Measurements from ENCODE around the gene APOBEC4. TPM values are rescaled to one million over a fixed set of nuclear protein-coding genes. Genes with fewer than 3 reads are reported as not detected.

The APOBEC4 gene
- total and polyA plus RNA-seq, 10 of the 15 experiments (the other 5 are each of a cell fraction or from before 2014, with no cell fraction given) = 0.04 to 0.25 (median 0.06) TPM; not detected in 5

DNA sequence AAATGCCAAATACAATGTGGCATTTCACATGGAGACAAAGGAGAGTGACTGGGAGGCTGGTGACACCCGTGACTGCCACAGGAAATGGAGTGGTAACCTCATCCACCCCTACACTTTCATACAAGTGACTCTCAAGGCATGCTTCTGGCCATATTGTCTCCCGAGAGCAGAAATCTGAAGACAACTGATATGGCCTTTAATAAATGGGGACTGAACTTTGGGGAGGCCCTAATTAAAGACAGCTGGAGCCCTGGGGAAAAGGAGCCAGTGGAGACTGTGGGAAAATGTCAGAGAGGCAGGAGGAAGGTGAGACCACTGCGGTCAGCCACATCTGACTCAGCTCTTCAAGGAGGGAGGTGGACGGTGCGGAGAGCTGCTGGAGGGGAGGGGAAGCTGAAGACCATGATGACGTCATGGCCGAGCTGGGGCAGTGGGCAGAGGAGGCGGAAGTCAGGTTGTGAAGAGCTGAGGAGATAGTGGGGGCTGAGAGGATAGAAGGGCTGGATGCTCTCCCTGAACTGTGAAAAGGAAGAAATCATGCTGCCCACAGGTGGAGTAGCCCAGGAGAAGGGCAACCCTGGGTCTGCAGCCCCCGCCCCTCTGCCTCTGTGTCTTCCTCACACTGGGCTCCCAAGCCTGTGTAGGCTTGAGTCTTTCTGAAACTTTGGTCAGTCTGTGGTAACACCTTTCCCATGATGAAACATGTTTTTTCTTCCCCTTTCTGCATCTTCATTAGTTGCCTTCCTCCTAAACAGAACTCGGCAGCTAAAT is 48.9 kb downstream of the APOBEC4 start (continued):
- TF ChIP-seq, protein P1, sequence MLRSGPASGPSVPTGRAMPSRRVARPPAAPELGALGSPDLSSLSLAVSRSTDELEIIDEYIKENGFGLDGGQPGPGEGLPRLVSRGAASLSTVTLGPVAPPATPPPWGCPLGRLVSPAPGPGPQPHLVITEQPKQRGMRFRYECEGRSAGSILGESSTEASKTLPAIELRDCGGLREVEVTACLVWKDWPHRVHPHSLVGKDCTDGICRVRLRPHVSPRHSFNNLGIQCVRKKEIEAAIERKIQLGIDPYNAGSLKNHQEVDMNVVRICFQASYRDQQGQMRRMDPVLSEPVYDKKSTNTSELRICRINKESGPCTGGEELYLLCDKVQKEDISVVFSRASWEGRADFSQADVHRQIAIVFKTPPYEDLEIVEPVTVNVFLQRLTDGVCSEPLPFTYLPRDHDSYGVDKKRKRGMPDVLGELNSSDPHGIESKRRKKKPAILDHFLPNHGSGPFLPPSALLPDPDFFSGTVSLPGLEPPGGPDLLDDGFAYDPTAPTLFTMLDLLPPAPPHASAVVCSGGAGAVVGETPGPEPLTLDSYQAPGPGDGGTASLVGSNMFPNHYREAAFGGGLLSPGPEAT (IDR thresholded peaks at IDR 0.05; ENCODE audit: low read depth) = peak; percentile 92
- TF ChIP-seq MXI1 (IDR thresholded peaks at IDR 0.05; ENCODE audit: low read depth, low read length) (peak; percentile 46), TAF1 (IDR thresholded peaks at IDR 0.05; ENCODE audit: borderline replicate concordance, low read depth, low read length) (no peak), MEF2A (IDR thresholded peaks at IDR 0.05; ENCODE audit: insufficient read depth, low read depth, low read length) (no peak), NBN (IDR thresholded peaks at IDR 0.05) (peak; percentile 100)

DNA sequence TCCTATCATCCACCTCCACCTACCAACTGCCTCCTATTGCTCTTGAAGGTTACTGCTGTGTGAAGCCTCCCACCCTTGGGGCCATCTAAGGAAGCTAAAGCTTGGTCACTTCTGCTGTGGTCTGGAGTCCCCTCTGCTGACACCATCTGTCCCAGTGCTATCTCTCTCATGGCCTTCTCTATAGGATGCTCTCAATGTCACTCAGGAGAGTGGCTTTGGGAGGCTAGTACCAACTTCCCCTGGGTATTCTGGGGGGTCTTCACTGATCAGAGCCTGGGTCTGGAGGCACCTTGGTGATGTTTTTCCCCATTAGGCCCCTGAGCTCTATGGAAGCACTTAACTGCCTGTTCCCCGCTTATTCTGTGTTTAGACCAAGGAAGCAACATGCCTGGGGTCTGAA is 50.6 kb downstream of the APOBEC4 start:
- Histone ChIP-seq H4K20me1 (ENCODE audit: control insufficient read depth, insufficient read depth) (no peaks in the 10 kb centered on the region), H3K27ac (ENCODE audit: control insufficient read depth, insufficient read depth) (no peak overlapping the region), H3K9me3 (replicated peaks; ENCODE audit: control insufficient read depth, insufficient read depth, low read length) (no peaks in the 10 kb centered on the region; the same call in 1 of the 3 replicates), H2AFZ (ENCODE audit: control insufficient read depth, low read depth, low read length) (no peak overlapping the region), H3K4me1 (ENCODE audit: control insufficient read depth, insufficient read depth, low read length) (peaks cover 58% of the 10 kb centered on the region), H3K9ac (ENCODE audit: control insufficient read depth, insufficient read depth, low read length) (no peak overlapping the region), H3K79me2 (ENCODE audit: control insufficient read depth, insufficient read depth, low read length) (no peaks in the 10 kb centered on the region), H3K4me3 (no peak overlapping the region), H3K36me3 (ENCODE audit: control insufficient read depth in 2 of 2, insufficient read depth in 2 of 2, low read length in 1 of 2) (no peaks in the 10 kb centered on the region), H3K27me3 (replicated peaks in 1 of 2; ENCODE audit: control insufficient read depth in 2 of 2, insufficient read depth in 2 of 2, low read length in 1 of 2) (no peaks in the 10 kb centered on the region), H3K4me2 (ENCODE audit: control insufficient read depth, insufficient read depth) (no peak overlapping the region)
- ATAC-seq (peak; percentile 5), DNase-seq (ENCODE audit: low read depth, low spot score) (no peak), FAIRE-seq (no peak)
- in situ Hi-C loops (cut with MboI) = no loop called here
- RAD21 ChIA-PET (ENCODE audit: unreplicated experiment) = interaction anchor here (0.6 to 8.5 kb wide), 5 partner anchors 12 to 296 kb away, joined by 3 to 188 read pairs (median 3); partner anchors contain the start of gene NCF2
- intact Hi-C loops (cut with micrococcal nuclease; ENCODE audit: unreplicated experiment) = loop anchor here (5.0 kb wide), 1 partner anchor 240 kb away; no protein-coding TSS in a partner anchor
- SMC1A ChIA-PET (ENCODE audit: uncharacterized antibody, unreplicated experiment) = interaction anchor here (0.9 to 12.6 kb wide), 6 partner anchors 12 to 56 kb away, joined by 3 to 363 read pairs (median 4); partner anchors contain the start of gene NCF2
- POLR2A ChIA-PET = interaction anchor here (1.1 to 9.4 kb wide), 2 partner anchors 10 to 49 kb away, joined by 3 to 199 read pairs; partner anchors contain the start of gene NCF2
- WGBS (ENCODE audit: insufficient coverage, insufficient replicate concordance, low lambda C conversion rate, missing lambda C conversion rate) = 94% methylated on average over 1 of the region's 1 CpG
- CTCF ChIA-PET = interaction anchor here (0.8 to 9.8 kb wide), 4 partner anchors 12 to 124 kb away, joined by 3 to 152 read pairs (median 4); partner anchors contain the start of gene NCF2
- no TSS peak for BruUV-seq (replicated peaks)
- no peak for TF ChIP-seq SIX5 (IDR thresholded peaks at IDR 0.05; ENCODE audit: low read depth, low read length, severe bottlenecking)
- no peak for TF ChIP-seq CBX3 (IDR thresholded peaks at IDR 0.05; ENCODE audit: borderline replicate concordance, low read depth)
- TF ChIP-seq MEF2B (IDR thresholded peaks at IDR 0.05; ENCODE audit: partially characterized antibody, poor library complexity, severe bottlenecking) = no peak
- TF ChIP-seq, protein P2, sequence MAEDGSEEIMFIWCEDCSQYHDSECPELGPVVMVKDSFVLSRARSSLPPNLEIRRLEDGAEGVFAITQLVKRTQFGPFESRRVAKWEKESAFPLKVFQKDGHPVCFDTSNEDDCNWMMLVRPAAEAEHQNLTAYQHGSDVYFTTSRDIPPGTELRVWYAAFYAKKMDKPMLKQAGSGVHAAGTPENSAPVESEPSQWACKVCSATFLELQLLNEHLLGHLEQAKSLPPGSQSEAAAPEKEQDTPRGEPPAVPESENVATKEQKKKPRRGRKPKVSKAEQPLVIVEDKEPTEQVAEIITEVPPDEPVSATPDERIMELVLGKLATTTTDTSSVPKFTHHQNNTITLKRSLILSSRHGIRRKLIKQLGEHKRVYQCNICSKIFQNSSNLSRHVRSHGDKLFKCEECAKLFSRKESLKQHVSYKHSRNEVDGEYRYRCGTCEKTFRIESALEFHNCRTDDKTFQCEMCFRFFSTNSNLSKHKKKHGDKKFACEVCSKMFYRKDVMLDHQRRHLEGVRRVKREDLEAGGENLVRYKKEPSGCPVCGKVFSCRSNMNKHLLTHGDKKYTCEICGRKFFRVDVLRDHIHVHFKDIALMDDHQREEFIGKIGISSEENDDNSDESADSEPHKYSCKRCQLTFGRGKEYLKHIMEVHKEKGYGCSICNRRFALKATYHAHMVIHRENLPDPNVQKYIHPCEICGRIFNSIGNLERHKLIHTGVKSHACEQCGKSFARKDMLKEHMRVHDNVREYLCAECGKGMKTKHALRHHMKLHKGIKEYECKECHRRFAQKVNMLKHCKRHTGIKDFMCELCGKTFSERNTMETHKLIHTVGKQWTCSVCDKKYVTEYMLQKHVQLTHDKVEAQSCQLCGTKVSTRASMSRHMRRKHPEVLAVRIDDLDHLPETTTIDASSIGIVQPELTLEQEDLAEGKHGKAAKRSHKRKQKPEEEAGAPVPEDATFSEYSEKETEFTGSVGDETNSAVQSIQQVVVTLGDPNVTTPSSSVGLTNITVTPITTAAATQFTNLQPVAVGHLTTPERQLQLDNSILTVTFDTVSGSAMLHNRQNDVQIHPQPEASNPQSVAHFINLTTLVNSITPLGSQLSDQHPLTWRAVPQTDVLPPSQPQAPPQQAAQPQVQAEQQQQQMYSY (CRISPR knock-in tag; IDR thresholded peaks at IDR 0.05) = no peak
- TF ChIP-seq BHLHE40 (IDR thresholded peaks at IDR 0.05; ENCODE audit: borderline replicate concordance in 1 of 2, low read depth in 2 of 2, low read length in 1 of 2) = no peak
- TF ChIP-seq TBL1XR1 (IDR thresholded peaks at IDR 0.05; ENCODE audit: low read depth, low read length) = no peak
- no peak for TF ChIP-seq ZBTB11 (CRISPR knock-in tag; IDR thresholded peaks at IDR 0.05)
